A549 (cell line): ENCODE data around the gene MTCL1. TPM values are rescaled to one million over a fixed set of nuclear protein-coding genes. Genes with fewer than 3 reads are reported as not detected.

Experiments used
- ATAC-seq, 2 experiments: fragments of 200-7000 bp in 1 of 2; fragments of >200 bp in 1 of 2; cut with Nextera tagmentation in 1 of 2; cut with Tn5 transposase in 1 of 2; 3 replicates each; pipeline versions ENCODE4 v1.8.0 to v1.9.1; 2018 to 2020; ENCODE audit warnings: mild to moderate bottlenecking in 1 of 2, moderate library complexity in 1 of 2
- CTCF ChIA-PET: fragments of 300-600 bp; sonication (Branson Sonifier 250); formaldehyde crosslinking; extraction: SDS; loops from one replicate; lab custom pipeline; 2021; ENCODE audit warnings: antibody characterized with exemption, inconsistent platforms; lab: Yijun Ruan, JAX
- POLR2A ChIA-PET: fragments of 350-600 bp; formaldehyde crosslinking; extraction: SDS; loops from one replicate; lab custom pipeline; 2021; ENCODE audit warnings: antibody characterized with exemption, inconsistent platforms; lab: Yijun Ruan, JAX
- DNase-seq, 2 experiments: peaks; one replicate each; pipeline versions ENCODE4 v3.0.0 to v3.0.0-alpha.2; 2011 to 2016; ENCODE audit warnings: low read depth in 1 of 2, low spot score in 1 of 2
- FAIRE-seq: peaks from 2 replicates; lab custom pipeline; 2011; peaks lifted over from hg19 to GRCh38; lab: Jason Lieb, UNC
- H3K27ac ChIP-seq, 2 experiments: fragments of >200 bp; sonication (Bioruptor Twin); formaldehyde crosslinking; 3 replicates each; pipeline ENCODE4 v1.5.1; 2016 to 2017
- H3K4me1 ChIP-seq: fragments of >200 bp; sonication (Bioruptor Twin); formaldehyde crosslinking; 3 replicates; pipeline ENCODE4 v1.6.1; 2016
- H3K4me2 ChIP-seq: fragments of >200 bp; sonication (Bioruptor Twin); formaldehyde crosslinking; 3 replicates; pipeline ENCODE4 v1.6.1; 2016
- H3K4me3 ChIP-seq: fragments of >200 bp; sonication (Bioruptor Twin); formaldehyde crosslinking; 3 replicates; pipeline ENCODE4 v1.5.1; 2016
- H3K9me3 ChIP-seq: fragments of >200 bp; sonication (Bioruptor Twin); formaldehyde crosslinking; 3 replicates; pipeline ENCODE4 v1.6.1; 2016
- BHLHE40 ChIP-seq: IDR thresholded peaks from 2 replicates; pipeline ENCODE4 v1.6.1; 2012; ENCODE audit warnings: low read depth, low read length, inconsistent platforms
- CBX2 ChIP-seq: fragments of 200-600 bp; sonication (generic); IDR thresholded peaks from 2 replicates; pipeline ENCODE4 v1.6.1; 2016; ENCODE audit warnings: low read depth, mild to moderate bottlenecking, borderline replicate concordance
- CBX8 ChIP-seq: fragments of 200-600 bp; sonication (generic); IDR thresholded peaks from 2 replicates; pipeline ENCODE4 v1.6.1; 2016
- CEBPB ChIP-seq, 2 experiments: fragments of >200 bp in 1 of 2; sonication (Bioruptor Twin) in 1 of 2; formaldehyde crosslinking in 1 of 2; IDR thresholded peaks; 2 replicates each; pipeline ENCODE4 v1.6.1; 2012 to 2016
- CHD2 ChIP-seq: fragments of 150-350 bp; IDR thresholded peaks from 2 replicates; pipeline ENCODE4 v1.6.1; 2014; ENCODE audit warnings: low read length; ENCODE audit not compliant: partially characterized antibody
- CHD4 ChIP-seq: fragments of 200-600 bp; sonication (generic); IDR thresholded peaks from 2 replicates; pipeline ENCODE4 v1.6.1; 2016; ENCODE audit warnings: antibody characterized with exemption, mild to moderate bottlenecking, borderline replicate concordance
- CTCF ChIP-seq: fragments of >200 bp; sonication (Bioruptor Twin); formaldehyde crosslinking; IDR thresholded peaks from 3 replicates; pipeline ENCODE4 v1.5.1; 2016
- EP300 ChIP-seq, 2 experiments: fragments of >200 bp; sonication (Bioruptor Twin); formaldehyde crosslinking; IDR thresholded peaks; 2 replicates in 1 of 2; 3 replicates in 1 of 2; pipeline ENCODE4 v1.6.1; 2016 to 2017
- ESRRA ChIP-seq: fragments of 150-350 bp; IDR thresholded peaks from 2 replicates; pipeline ENCODE4 v1.6.1; 2014; ENCODE audit warnings: mild to moderate bottlenecking, low read length, borderline replicate concordance
- HEYL ChIP-seq: fragments of 250-450 bp; sonication (Bioruptor Pico); IDR thresholded peaks from 2 replicates; pipeline ENCODE4 v1.8.0; 2021; ENCODE audit warnings: mild to moderate bottlenecking, moderate library complexity
- JUN ChIP-seq, 2 experiments: fragments of >200 bp; sonication (Bioruptor Twin); formaldehyde crosslinking; IDR thresholded peaks; 2 replicates in 1 of 2; 3 replicates in 1 of 2; pipeline ENCODE4 v1.6.1; 2016 to 2017
- KDM5A ChIP-seq: fragments of 200-600 bp; sonication (generic); IDR thresholded peaks from 2 replicates; pipeline ENCODE4 v1.6.1; 2016; ENCODE audit warnings: antibody characterized with exemption, mild to moderate bottlenecking
- NPAS2 ChIP-seq: fragments of 250-450 bp; sonication (Bioruptor Pico); IDR thresholded peaks from 2 replicates; pipeline ENCODE4 v1.8.0; 2022; ENCODE audit warnings: mild to moderate bottlenecking, moderate library complexity, borderline replicate concordance
- NR3C1 ChIP-seq: fragments of >200 bp; sonication (Bioruptor Twin); formaldehyde crosslinking; IDR thresholded peaks from 3 replicates; pipeline ENCODE4 v1.6.1; 2017
- POLR2A ChIP-seq: IDR thresholded peaks from 2 replicates; pipeline ENCODE4 v1.6.1; 2012; ENCODE audit warnings: mild to moderate bottlenecking, low read length
- RCOR1 ChIP-seq: fragments of 150-350 bp; IDR thresholded peaks from 2 replicates; pipeline ENCODE4 v1.6.1; 2014; ENCODE audit warnings: antibody characterized with exemption, low read length, low read depth
- RFX5 ChIP-seq: fragments of 450-650 bp; IDR thresholded peaks from 2 replicates; pipeline ENCODE4 v1.7.1; 2014; ENCODE audit warnings: antibody characterized with exemption, mild to moderate bottlenecking, moderate library complexity
- SMC3 ChIP-seq: fragments of >200 bp; sonication (Bioruptor Twin); formaldehyde crosslinking; IDR thresholded peaks from 3 replicates; pipeline ENCODE4 v1.6.1; 2018; ENCODE audit warnings: inconsistent platforms
- TP53 ChIP-seq: fragments of 250-450 bp; sonication (Bioruptor Pico); IDR thresholded peaks from 2 replicates; pipeline ENCODE4 v1.5.0; 2021; ENCODE audit warnings: mild to moderate bottlenecking, moderate library complexity
- ZNF302 ChIP-seq: fragments of 250-450 bp; sonication (Bioruptor Pico); IDR thresholded peaks from 2 replicates; pipeline ENCODE4 v1.9.0; 2021; ENCODE audit warnings: inconsistent platforms, mild to moderate bottlenecking, moderate library complexity
- ZSCAN20 ChIP-seq: fragments of 250-450 bp; sonication (Bioruptor Pico); IDR thresholded peaks from 2 replicates; pipeline ENCODE4 v1.8.0; 2022; ENCODE audit warnings: mild to moderate bottlenecking, moderate library complexity
- whole genome bisulfite sequencing: methylation state at CpG from one replicate; pipeline ENCODE4 v1.1.6; 2017; ENCODE audit errors: missing lambda C conversion rate; 5-methylcytosine and 5-hydroxymethylcytosine counted together
- polyA plus RNA-seq, 4 experiments: library from polyadenylated mRNA; depleted of rRNA in 3 of 4; stranded (reverse); fragments of >200 nt; fragmentation: RNase III in 1 of 4; extraction: RNeasy Plus Mini Kit Qiagen cat#74134 plus additional on column Dnase treatment in 1 of 4; gene quantifications; 2 replicates in 3 of 4; 3 replicates in 1 of 4; pipeline ENCODE4 v1.2.3, GENCODE V29; 2011 to 2017
- TF ChIP-seq, protein P1 (sequence below): fragments of 450-650 bp; IDR thresholded peaks from 2 replicates; pipeline ENCODE4 v1.6.1; 2014; ENCODE audit warnings: antibody characterized with exemption
- TF ChIP-seq, protein P2 (sequence below): IDR thresholded peaks from 2 replicates; pipeline ENCODE4 v1.6.1; 2012; ENCODE audit warnings: low read depth, borderline replicate concordance
- TF ChIP-seq, protein P3 (sequence below): fragments of >200 bp; sonication (Bioruptor Twin); formaldehyde crosslinking; IDR thresholded peaks from 3 replicates; pipeline ENCODE4 v1.6.1; 2016
- TF ChIP-seq, protein P4 (sequence below): fragments of 250-450 bp; sonication (Bioruptor Pico); IDR thresholded peaks from 2 replicates; pipeline ENCODE4 v1.5.0; 2020; ENCODE audit warnings: low read depth, mild to moderate bottlenecking, moderate library complexity
- TF ChIP-seq, protein P5 (sequence below): fragments of 250-450 bp; sonication (Bioruptor Pico); IDR thresholded peaks from 2 replicates; pipeline ENCODE4 v1.5.0; 2021; ENCODE audit warnings: mild to moderate bottlenecking, moderate library complexity, borderline replicate concordance

The MTCL1 gene
- polyA plus RNA-seq, 2 of the 4 experiments (the other 2 are of a cell fraction), result 44.4 to 49.6 TPM

DNA sequence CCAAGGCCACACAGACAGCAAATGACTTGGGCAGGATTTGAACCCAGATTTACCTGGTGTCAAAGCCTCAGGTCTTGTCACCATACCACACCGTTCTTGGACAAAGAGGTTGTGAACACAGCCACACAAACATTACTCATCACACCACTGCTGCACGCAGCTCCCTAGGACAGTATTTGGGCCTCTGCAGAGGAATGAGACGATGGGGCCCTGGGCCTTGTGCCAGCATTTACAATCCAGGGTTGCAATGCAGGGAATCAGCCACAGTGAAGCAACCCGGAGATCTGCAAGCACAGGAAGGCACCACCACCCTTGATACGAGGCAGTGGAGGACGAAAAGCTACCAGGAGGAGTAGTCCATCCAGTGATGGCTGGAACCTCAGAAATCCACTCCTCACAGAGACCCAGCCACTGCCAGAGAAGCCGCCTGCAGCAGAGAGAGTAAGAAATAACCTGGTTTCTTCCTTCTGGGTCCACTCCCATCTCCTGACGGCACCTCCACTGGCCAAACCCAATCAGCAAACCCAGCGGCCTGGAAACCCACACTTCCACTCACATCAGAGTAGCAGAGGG lies 3.7 kb upstream of the MTCL1 start (continued):
- TF ChIP-seq, protein P1, sequence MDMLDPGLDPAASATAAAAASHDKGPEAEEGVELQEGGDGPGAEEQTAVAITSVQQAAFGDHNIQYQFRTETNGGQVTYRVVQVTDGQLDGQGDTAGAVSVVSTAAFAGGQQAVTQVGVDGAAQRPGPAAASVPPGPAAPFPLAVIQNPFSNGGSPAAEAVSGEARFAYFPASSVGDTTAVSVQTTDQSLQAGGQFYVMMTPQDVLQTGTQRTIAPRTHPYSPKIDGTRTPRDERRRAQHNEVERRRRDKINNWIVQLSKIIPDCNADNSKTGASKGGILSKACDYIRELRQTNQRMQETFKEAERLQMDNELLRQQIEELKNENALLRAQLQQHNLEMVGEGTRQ, result no peak
- no peak for TF ChIP-seq POLR2A
- TF ChIP-seq CHD4, result no peak
- TF ChIP-seq CTCF, result no peak
- no peak for TF ChIP-seq NR3C1
- TF ChIP-seq, protein P2, sequence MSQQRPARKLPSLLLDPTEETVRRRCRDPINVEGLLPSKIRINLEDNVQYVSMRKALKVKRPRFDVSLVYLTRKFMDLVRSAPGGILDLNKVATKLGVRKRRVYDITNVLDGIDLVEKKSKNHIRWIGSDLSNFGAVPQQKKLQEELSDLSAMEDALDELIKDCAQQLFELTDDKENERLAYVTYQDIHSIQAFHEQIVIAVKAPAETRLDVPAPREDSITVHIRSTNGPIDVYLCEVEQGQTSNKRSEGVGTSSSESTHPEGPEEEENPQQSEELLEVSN, result no peak

DNA sequence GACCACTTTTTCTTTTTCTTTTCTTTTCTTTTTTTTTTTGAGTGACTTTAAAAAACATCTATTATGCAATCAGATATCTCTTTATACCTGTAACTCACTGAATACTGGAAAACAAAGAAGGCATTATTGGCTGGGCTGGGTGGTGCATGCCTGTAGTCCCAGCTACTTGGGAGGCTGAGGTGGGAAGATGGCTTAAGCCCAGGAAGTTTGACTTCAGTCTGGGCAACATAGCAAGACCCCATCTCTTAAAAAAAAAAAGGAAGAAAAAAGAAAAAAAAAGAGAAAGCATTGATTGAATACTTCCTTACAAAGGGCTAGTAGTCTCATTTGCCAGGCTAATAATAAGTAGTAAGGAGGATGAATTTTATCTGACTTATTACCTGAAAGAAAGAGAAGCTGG lies 2.7 kb upstream of the MTCL1 start:
- DNase-seq (no peak), ATAC-seq (no peak), FAIRE-seq (no peak)
- H3K27ac ChIP-seq, result peak overlapping the region; percentile 91 to 100
- TF ChIP-seq NPAS2, result no peak
- no peak for TF ChIP-seq ZSCAN20 (CRISPR knock-in tag)
- TF ChIP-seq, protein P3, sequence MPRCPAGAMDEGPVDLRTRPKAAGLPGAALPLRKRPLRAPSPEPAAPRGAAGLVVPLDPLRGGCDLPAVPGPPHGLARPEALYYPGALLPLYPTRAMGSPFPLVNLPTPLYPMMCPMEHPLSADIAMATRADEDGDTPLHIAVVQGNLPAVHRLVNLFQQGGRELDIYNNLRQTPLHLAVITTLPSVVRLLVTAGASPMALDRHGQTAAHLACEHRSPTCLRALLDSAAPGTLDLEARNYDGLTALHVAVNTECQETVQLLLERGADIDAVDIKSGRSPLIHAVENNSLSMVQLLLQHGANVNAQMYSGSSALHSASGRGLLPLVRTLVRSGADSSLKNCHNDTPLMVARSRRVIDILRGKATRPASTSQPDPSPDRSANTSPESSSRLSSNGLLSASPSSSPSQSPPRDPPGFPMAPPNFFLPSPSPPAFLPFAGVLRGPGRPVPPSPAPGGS, result no peak
- TF ChIP-seq, protein P4, sequence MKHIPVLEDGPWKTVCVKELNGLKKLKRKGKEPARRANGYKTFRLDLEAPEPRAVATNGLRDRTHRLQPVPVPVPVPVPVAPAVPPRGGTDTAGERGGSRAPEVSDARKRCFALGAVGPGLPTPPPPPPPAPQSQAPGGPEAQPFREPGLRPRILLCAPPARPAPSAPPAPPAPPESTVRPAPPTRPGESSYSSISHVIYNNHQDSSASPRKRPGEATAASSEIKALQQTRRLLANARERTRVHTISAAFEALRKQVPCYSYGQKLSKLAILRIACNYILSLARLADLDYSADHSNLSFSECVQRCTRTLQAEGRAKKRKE, result no peak
- peaks cover 40% of the 10 kb centered on the region for H3K4me1 ChIP-seq
- no peaks in the 10 kb centered on the region for H3K9me3 ChIP-seq
- ChIA-PET POLR2A (no interaction called here), CTCF (interaction anchor here (0.6 to 1.9 kb wide), 6 partner anchors 91 to 287 kb away, joined by 3 to 7 read pairs (median 4); no protein-coding TSS in a partner anchor)
- peak overlapping the region; percentile 83 for H3K4me2 ChIP-seq
- no peak overlapping the region for H3K4me3 ChIP-seq

DNA sequence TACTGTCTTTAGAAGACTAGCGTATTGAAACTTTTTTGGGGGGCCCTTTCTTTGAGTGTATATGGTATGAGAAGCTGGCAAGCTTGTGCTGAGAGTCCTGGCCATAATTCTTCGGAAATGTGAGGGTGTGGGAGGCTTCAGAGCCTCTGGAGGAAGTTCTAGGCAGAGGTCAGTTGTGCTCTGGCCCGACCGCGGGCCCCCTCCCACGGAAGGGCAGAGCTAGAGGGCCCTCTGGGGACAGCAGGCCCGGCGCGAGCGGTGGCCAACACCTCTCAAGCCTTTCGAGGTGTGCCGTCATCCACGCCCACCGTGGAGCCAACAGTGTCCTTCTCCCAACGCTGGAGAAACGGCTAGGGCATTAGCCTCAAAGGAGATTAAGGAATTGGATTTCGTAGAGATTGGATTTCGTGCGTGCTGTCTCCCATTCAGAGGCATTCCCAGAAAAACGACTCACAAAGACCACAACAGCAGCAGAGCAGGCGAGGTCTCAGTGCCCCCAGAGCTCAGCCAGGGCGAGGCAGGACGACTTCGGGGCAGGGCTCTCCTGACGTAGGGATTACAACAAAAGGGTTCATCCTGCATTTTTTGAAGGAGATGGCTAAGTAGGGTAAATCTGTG lies 2.2 kb upstream of the MTCL1 start:
- Histone ChIP-seq H3K27ac (peak overlapping the region; percentile 91 to 100), H3K4me2 (peak overlapping the region; percentile 83), H3K4me3 (peak overlapping the region; percentile 94; the same call in 2 of the 3 replicates), H3K9me3 (no peaks in the 10 kb centered on the region), H3K4me1 (peaks cover 42% of the 10 kb centered on the region)
- DNase-seq, result no peak
- WGBS, result 79% methylated on average over 21 of the region's 25 CpGs
- no peak for TF ChIP-seq RCOR1
- TF ChIP-seq, protein P5, sequence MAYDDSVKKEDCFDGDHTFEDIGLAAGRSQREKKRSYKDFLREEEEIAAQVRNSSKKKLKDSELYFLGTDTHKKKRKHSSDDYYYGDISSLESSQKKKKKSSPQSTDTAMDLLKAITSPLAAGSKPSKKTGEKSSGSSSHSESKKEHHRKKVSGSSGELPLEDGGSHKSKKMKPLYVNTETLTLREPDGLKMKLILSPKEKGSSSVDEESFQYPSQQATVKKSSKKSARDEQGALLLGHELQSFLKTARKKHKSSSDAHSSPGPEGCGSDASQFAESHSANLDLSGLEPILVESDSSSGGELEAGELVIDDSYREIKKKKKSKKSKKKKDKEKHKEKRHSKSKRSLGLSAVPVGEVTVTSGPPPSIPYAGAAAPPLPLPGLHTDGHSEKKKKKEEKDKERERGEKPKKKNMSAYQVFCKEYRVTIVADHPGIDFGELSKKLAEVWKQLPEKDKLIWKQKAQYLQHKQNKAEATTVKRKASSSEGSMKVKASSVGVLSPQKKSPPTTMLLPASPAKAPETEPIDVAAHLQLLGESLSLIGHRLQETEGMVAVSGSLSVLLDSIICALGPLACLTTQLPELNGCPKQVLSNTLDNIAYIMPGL, result no peak
- TF ChIP-seq CHD2, result no peak
- TF ChIP-seq HEYL (CRISPR knock-in tag), result no peak
- TF ChIP-seq JUN (IDR thresholded peaks at IDR 0.05), result no peak
- TF ChIP-seq BHLHE40, result no peak
- no peak for TF ChIP-seq CBX2
- no peak for TF ChIP-seq EP300 (IDR thresholded peaks at IDR 0.05)
- no peak for TF ChIP-seq CEBPB (IDR thresholded peaks at IDR 0.05)
- TF ChIP-seq CBX8, result no peak
- no peak for TF ChIP-seq KDM5A
- TF ChIP-seq ESRRA, result no peak
- no peak for TF ChIP-seq RFX5
- TF ChIP-seq TP53 (CRISPR knock-in tag), result no peak
- no peak for TF ChIP-seq SMC3
- no peak for TF ChIP-seq ZNF302 (CRISPR knock-in tag)
- ChIA-PET CTCF (interaction anchor here (0.7 to 1.9 kb wide), 6 partner anchors 81 to 286 kb away, joined by 3 to 7 read pairs (median 4); no protein-coding TSS in a partner anchor), POLR2A (no interaction called here)
- no peak for FAIRE-seq
- ATAC-seq, result no peak
